GM19043 (cell line): Measurements from ENCODE around the gene SHB.

Source experiments
- ATAC-seq: cut with Tn5 transposase; IDR thresholded peaks from one replicate; pipeline ENCODE4 v1.9.1; 2021; ENCODE audit warnings: low read depth; ENCODE audit not compliant: unreplicated experiment

Gene SHB

DNA sequence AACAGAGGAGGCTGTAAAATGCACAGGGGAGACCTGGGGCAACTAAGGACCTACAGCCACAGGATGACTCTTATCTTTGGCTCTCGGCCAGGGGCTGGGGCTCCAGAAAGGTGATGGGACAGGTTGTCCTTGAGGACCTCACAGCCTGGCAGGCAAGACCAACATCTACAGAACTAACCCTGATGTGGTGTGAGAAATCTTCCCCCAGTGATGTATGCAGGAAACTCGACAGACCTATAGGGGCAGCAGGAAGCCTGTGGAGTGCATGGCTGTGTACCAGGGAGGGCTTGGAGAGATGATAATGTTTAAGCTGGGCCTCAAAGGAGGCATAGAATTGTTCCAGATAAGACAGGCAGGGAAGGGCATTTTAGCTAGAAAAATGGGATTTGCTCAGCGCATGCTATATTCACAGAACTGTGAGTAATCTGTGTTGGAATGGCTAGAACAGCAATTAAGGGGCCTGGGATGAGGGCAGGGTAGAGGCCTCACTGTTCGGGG, 96.6 kb downstream of the SHB start:
- no peak for ATAC-seq

DNA sequence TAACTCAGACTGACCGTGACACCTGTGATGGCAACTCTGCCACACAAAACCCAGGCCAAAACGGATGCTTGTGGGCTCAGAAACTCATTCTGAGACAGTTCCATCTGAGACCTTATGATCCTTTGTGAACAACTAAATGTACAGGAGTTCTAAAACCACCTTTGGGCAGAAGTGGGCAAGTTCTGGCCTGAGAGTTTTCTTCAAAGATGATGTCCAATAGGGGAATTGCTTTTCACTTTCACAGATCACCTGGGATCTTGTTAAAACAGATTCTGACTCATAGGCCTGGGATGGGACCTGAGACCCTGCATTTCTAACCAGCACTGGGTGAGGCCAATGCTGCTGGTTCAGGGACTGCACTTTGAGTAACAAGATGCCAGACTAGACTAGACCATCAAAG, 97.3 kb downstream of the SHB start:
- ATAC-seq, result no peak

DNA sequence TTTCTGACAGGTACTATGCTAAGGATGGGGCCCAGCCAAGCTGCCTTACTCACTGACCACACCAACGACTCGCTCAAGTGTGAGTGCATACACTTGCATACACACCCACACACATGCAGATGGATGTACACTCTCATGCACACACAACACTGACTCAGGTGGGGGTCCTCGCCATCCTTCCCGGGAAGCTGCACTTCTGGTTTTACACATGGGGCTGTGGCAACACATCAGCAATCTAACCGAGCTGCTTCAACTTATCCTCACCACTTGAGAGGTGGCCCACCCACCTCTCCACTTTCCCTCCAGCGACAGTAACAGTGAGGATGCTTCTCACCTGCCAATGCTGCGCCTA, 97.9 kb downstream of the SHB start:
- no peak for ATAC-seq

DNA sequence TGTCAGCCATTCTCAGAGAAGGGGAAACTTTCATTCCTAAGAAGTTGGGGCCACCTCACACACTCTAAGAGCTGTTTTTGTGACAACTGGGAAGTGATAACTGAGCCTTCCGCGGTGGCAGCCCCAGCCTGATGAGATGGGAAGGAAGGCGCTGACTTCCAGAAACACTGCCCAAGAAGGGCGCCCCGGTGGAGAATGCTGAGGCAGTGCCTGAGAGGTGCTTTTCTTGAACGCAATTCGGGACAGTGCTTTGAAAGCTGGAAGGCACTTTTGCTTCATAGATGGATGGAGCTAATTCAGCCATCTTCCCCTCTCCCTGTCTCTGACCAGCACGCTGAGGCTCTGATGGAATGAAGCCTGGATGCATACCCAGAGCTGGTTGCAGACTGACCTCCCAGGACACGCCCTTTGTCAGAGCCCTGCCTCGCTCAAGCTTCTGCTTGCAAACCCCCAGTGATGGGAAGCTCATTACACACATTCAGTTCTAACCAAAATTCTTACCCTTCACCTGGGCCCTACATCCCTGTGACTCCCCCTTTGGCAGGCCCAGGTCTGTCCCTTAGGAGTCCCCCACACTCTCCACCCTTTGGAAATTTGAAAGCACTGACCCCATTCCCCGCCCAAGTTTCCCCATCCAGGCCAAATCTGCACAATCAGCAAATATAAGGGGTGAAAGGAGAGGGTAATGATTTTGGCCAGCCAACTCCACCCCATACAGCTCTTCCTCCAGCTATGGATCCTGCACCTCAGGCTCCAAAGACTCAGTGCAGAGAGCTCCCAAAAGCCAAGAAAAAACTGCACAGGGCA, 98.5 kb downstream of the SHB start:
- no peak for ATAC-seq

DNA sequence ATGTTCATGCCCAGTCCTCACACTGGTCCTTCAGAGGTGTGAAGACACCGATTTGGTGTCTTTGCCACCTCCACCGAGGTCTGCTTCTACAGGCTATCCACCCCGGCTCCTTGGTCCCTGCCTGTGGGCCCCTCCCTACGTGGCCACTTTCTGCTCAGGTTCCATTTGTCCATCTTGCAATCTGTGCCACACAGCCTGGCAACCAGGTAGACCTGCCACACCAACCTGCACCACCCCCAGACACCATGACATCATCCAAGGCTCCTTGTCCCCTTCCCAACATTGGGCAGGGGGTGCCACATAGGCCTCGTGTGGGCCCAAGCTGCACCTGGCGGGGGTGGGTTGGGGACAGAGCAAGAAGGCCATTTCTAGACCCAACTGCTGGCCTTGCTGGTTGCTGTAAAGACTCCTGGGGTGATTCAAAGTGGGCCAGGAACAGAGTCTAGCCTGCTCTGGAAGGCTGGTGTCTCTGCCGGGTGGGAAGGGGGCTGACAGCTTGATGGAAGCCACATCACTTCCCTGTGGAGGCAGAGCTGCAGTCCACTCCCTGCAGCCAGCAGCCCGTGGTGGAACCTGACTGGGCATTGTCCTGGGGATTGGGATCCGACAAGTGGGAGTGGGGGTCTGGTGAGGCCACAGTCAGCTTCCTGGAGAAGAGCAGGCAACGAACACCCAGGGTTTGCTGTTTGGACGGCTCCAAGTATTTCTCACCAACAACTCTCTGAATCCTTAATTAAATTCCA, 99.3 kb downstream of the SHB start:
- no peak for ATAC-seq

GRCh38 chr9:37969130-37969529, 99.9 kb downstream of the SHB start:
- ATAC-seq, result no peak

- ATAC-seq, result no peak
Measured at GRCh38 chr9:37968228-37968701, 100.8 kb downstream of the SHB start.

DNA sequence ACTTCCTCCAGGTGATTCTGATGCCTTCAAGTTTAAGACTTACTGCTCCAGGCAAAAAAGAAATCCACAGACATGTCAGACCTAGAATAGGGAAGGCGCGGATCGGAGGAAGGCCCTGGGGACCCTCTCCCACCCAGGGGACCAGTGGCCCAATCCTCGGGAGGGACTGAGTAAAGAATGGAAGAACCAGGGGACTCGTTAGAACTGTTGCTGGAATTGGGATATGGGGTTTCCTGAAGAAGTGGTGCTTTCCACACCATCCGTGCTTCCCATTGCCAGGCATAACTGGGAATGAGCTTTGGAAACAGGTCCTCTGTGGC, 101.3 kb downstream of the SHB start:
- ATAC-seq, result no peak

- ATAC-seq, result no peak
Measured at GRCh38 chr9:37967014-37967760, 101.8 kb downstream of the SHB start.

GRCh38 chr9:37966412-37967013, 102.5 kb downstream of the SHB start:
- ATAC-seq, result peak; percentile 44

- ATAC-seq, result peak; percentile 57
Measured at GRCh38 chr9:37965676-37966345, 103.2 kb downstream of the SHB start.

GRCh38 chr9:37965116-37965515, 103.9 kb downstream of the SHB start:
- ATAC-seq, result no peak

- ATAC-seq, result no peak
Measured at GRCh38 chr9:37964740-37965081, 104.3 kb downstream of the SHB start.

- no peak for ATAC-seq
Measured at GRCh38 chr9:37963936-37964739, 104.9 kb downstream of the SHB start.

GRCh38 chr9:37961351-37961750, 107.7 kb downstream of the SHB start:
- ATAC-seq, result no peak

DNA sequence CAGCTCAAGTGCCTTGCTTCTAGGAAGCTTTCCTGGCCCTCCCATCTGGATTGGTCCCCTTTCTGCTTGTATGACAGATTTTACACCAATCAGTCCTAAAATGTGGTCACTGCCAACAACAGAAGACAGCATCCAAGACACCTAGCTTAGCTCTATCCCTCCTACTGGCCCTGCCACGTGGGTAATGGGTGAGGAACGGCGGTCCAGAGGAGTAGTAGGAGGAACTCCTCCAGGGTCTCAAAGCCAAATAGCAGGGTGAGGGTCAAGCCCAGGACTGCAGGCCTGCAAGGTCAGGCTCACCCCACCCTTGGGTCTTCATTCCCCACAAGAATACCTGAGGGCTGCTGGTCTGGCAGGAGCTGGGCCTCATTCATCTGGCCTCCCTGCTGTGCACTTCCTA, 108.4 kb downstream of the SHB start:
- ATAC-seq, result no peak

GRCh38 chr9:37959976-37960375, 109.1 kb downstream of the SHB start:
- no peak for ATAC-seq

- no peak for ATAC-seq
Measured at GRCh38 chr9:37958154-37958553, 110.9 kb downstream of the SHB start.

DNA sequence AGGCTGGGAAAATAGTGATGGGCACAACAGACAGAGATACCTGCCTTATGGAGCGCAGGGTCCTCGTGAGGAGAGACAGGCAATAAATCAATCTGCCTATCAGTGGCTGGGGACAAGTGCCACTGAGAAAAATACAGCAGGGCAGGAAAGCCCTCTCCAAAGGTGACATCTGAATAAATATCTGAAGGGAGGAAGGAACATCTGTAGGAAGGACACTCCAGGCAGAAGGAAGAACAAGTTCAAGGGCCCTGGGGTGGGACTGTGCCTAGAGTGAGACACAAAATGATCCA, 111.4 kb downstream of the SHB start:
- no peak for ATAC-seq
